SK-N-SH (cell line): ENCODE results near the gene WHRN. TPM values are rescaled to one million over a fixed set of nuclear protein-coding genes. Genes with fewer than 3 reads are reported as not detected.

ENCODE experiments used
- CTCF ChIA-PET: fragments of 300-600, 350-600 bp; formaldehyde crosslinking; extraction: SDS; loops from one replicate; lab custom pipeline; 2021; lab: Yijun Ruan, JAX
- POLR2A ChIA-PET: fragments of 350-600 bp; sonication (Branson Sonifier 250); formaldehyde crosslinking; extraction: SDS; loops from one replicate; lab custom pipeline; 2020; ENCODE audit warnings: antibody characterized with exemption, inconsistent platforms; lab: Yijun Ruan, JAX
- DNase-seq: peaks from one replicate; pipeline ENCODE4 v3.0.0; 2012
- H2AFZ ChIP-seq: fragments of 200-600 bp; sonication (generic); 2 replicates; pipeline ENCODE4 v1.8.1; 2016; ENCODE audit warnings: antibody characterized with exemption, mild to moderate bottlenecking, low read depth
- H3F3A ChIP-seq: fragments of 200-600 bp; sonication (generic); replicated peaks from 2 replicates; pipeline ENCODE3; 2016; ENCODE audit warnings: antibody characterized with exemption, mild to moderate bottlenecking; ENCODE audit not compliant: insufficient read depth
- H3K27ac ChIP-seq, 2 experiments: fragments of 200-500 bp in 1 of 2; fragments of 200-600 bp in 1 of 2; sonication (Bioruptor generic) in 1 of 2; sonication (generic), shearing (Covaris generic) in 1 of 2; 2 replicates each; pipeline versions ENCODE4 v1.5.1 to v1.6.1; 2014 to 2016; ENCODE audit warnings: low read depth in 2 of 2, inconsistent platforms in 1 of 2, low read length in 1 of 2, mild to moderate bottlenecking in 1 of 2, mixed read lengths in 1 of 2
- H3K27me3 ChIP-seq: fragments of 200-600 bp; sonication (generic), shearing (Covaris generic); 2 replicates; pipeline ENCODE4 v1.6.1; 2016; ENCODE audit warnings: mixed run types; ENCODE audit not compliant: insufficient read depth
- H3K36me3 ChIP-seq, 2 experiments: fragments of 200-500 bp in 1 of 2; fragments of 200-600 bp in 1 of 2; sonication (Bioruptor generic) in 1 of 2; sonication (generic) in 1 of 2; replicated peaks in 1 of 2; 2 replicates each; pipeline versions ENCODE3 to v1.5.1; 2014 to 2016; ENCODE audit warnings: low read length in 1 of 2, mild to moderate bottlenecking in 1 of 2; ENCODE audit not compliant: insufficient read depth in 2 of 2, control insufficient read depth in 1 of 2
- H3K4me1 ChIP-seq, 2 experiments: fragments of 200-500 bp in 1 of 2; fragments of 200-600 bp in 1 of 2; sonication (Bioruptor generic) in 1 of 2; sonication (generic), shearing (Covaris generic) in 1 of 2; 2 replicates each; pipeline versions ENCODE4 v1.5.1 to v1.6.1; 2014 to 2016; ENCODE audit warnings: low read depth in 1 of 2, low read length in 1 of 2, mixed run types in 1 of 2; ENCODE audit not compliant: insufficient read depth in 2 of 2, control insufficient read depth in 1 of 2
- H3K4me2 ChIP-seq: fragments of 200-600 bp; sonication (generic), shearing (Covaris generic); 2 replicates; pipeline ENCODE4 v1.6.1; 2017; ENCODE audit warnings: mixed run types
- H3K4me3 ChIP-seq, 2 experiments: fragments of 200-500 bp in 1 of 2; fragments of 200-600 bp in 1 of 2; sonication (Bioruptor generic) in 1 of 2; sonication (generic), shearing (Covaris generic) in 1 of 2; 2 replicates each; pipeline versions ENCODE4 v1.5.1 to v1.8.1; 2014 to 2016; ENCODE audit warnings: low read depth in 2 of 2, inconsistent platforms in 1 of 2, low read length in 1 of 2, mild to moderate bottlenecking in 1 of 2, mixed read lengths in 1 of 2, moderate library complexity in 1 of 2
- H3K79me2 ChIP-seq: fragments of 200-600 bp; sonication (generic); 2 replicates; pipeline ENCODE4 v1.8.1; 2017; ENCODE audit warnings: mild to moderate bottlenecking; ENCODE audit not compliant: insufficient read depth
- H3K9ac ChIP-seq: fragments of 200-600 bp; sonication (generic); 2 replicates; pipeline ENCODE4 v1.6.1; 2017; ENCODE audit warnings: mixed run types
- H3K9me2 ChIP-seq: fragments of 200-600 bp; sonication (generic); 2 replicates; pipeline ENCODE4 v1.6.1; 2017; ENCODE audit warnings: mixed run types
- H3K9me3 ChIP-seq: fragments of 200-600 bp; sonication (generic); 2 replicates; pipeline ENCODE4 v1.6.1; 2017; ENCODE audit warnings: mixed run types, mild to moderate bottlenecking, moderate library complexity
- H4K20me1 ChIP-seq: fragments of 200-600 bp; sonication (generic); 2 replicates; pipeline ENCODE4 v1.6.1; 2017; ENCODE audit warnings: mild to moderate bottlenecking, mixed run types; ENCODE audit not compliant: insufficient read depth
- ELF1 ChIP-seq: IDR thresholded peaks from 2 replicates; pipeline ENCODE4 v1.4.0; 2012
- FOSL2 ChIP-seq: IDR thresholded peaks from 2 replicates; pipeline ENCODE4 v1.4.0; 2012; ENCODE audit warnings: low read depth, mild to moderate bottlenecking, moderate library complexity, borderline replicate concordance
- GATA2 ChIP-seq: sonication (generic); formaldehyde crosslinking; IDR thresholded peaks from 2 replicates; pipeline ENCODE4 v1.5.0; 2020; ENCODE audit warnings: mild to moderate bottlenecking, missing genetic modification reagents
- NRF1 ChIP-seq: IDR thresholded peaks from 2 replicates; pipeline ENCODE4 v1.6.1; 2012; ENCODE audit warnings: low read depth, mild to moderate bottlenecking, low read length
- RAD21 ChIP-seq: IDR thresholded peaks from 2 replicates; pipeline ENCODE4 v1.6.1; 2012; ENCODE audit warnings: mild to moderate bottlenecking, low read length
- RCOR1 ChIP-seq: fragments of 150-350 bp; IDR thresholded peaks from 2 replicates; pipeline ENCODE4 v1.6.1; 2017; ENCODE audit warnings: antibody characterized with exemption, low read length
- TCF12 ChIP-seq: IDR thresholded peaks from 2 replicates; pipeline ENCODE4 v1.4.0; 2012
- YY1 ChIP-seq: IDR thresholded peaks from 2 replicates; pipeline ENCODE4 v1.4.0; 2012; ENCODE audit warnings: low read depth, mild to moderate bottlenecking
- WGBS: methylation state at CpG from one replicate; pipeline ENCODE4 v1.1.6; 2017; ENCODE audit warnings: low lambda C conversion rate; 5-methylcytosine and 5-hydroxymethylcytosine counted together
- polyA plus RNA-seq, 3 experiments: library from polyadenylated mRNA; depleted of rRNA; stranded (reverse); fragments of >200 nt; gene quantifications; 2 replicates each; pipeline ENCODE4 v1.2.3, GENCODE V29; 2012
- TF ChIP-seq, protein P1 (sequence below): IDR thresholded peaks from 2 replicates; pipeline ENCODE4 v1.4.0; 2012; ENCODE audit warnings: low read depth, borderline replicate concordance
- TF ChIP-seq, protein P2 (sequence below): IDR thresholded peaks from 2 replicates; pipeline ENCODE4 v1.6.1; 2012; ENCODE audit warnings: mild to moderate bottlenecking, low read depth, low read length, moderate library complexity
- TF ChIP-seq, protein P3 (sequence below): fragments of 150-350 bp; IDR thresholded peaks from 2 replicates; pipeline ENCODE4 v1.6.1; 2016; ENCODE audit warnings: mild to moderate bottlenecking, low read depth, low read length
- TF ChIP-seq, protein P4 (sequence below): IDR thresholded peaks from 2 replicates; pipeline ENCODE4; 2012
- TF ChIP-seq, protein P5 (sequence below): fragments of 200-600 bp; sonication (generic); IDR thresholded peaks from 2 replicates; pipeline ENCODE4 v1.6.1; 2017; ENCODE audit warnings: antibody characterized with exemption, mild to moderate bottlenecking, moderate library complexity

Gene WHRN
- polyA plus RNA-seq, 1 of the 3 experiments (the other 2 are of a cell fraction) = 4.6 TPM

DNA sequence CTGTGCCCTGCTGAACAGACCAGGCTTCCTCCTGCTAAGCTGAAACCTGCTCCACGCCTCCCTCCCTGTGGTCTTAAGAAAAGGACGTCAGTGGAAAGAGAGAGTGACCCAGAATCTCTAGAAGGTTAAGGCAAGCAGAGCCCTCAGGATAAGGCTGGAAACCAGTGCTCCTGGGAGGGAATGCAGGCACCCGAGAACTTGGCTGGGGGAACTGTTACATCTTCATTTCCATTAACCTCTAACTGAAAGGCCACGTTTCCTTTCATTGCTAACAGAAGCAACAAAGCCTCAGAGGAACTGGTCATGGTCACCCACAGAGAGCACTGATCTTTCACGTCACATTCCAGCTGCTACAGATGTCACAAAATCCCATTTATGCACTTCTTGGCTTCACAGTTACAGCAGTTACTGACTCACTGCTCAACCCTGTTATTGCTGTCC lies 91.4 kb downstream of the WHRN start:
- TF ChIP-seq ELF1 (no peak), YY1 (no peak)
- Histone ChIP-seq H4K20me1 (no peaks in the 10 kb centered on the region), H3K9me2 (no peaks in the 10 kb centered on the region), H3K36me3 (no peaks in the 10 kb centered on the region), H3K4me1 (no peaks in the 10 kb centered on the region), H3K79me2 (no peaks in the 10 kb centered on the region), H3K9ac (no peak overlapping the region), H3K9me3 (no peaks in the 10 kb centered on the region), H3K27me3 (no peaks in the 10 kb centered on the region), H3F3A (no peaks in the 10 kb centered on the region), H3K4me2 (no peak overlapping the region), H3K27ac (no peak overlapping the region), H2AFZ (no peak overlapping the region), H3K4me3 (no peak overlapping the region)
- ChIA-PET CTCF (interaction anchor here (0.7 to 8.9 kb wide), 4 partner anchors 9 to 240 kb away, joined by 3 to 74 read pairs (median 4); no protein-coding TSS in a partner anchor), POLR2A (no interaction called here)
- 70% methylated on average over 5 of the region's 5 CpGs for WGBS
- DNase-seq = no peak

DNA sequence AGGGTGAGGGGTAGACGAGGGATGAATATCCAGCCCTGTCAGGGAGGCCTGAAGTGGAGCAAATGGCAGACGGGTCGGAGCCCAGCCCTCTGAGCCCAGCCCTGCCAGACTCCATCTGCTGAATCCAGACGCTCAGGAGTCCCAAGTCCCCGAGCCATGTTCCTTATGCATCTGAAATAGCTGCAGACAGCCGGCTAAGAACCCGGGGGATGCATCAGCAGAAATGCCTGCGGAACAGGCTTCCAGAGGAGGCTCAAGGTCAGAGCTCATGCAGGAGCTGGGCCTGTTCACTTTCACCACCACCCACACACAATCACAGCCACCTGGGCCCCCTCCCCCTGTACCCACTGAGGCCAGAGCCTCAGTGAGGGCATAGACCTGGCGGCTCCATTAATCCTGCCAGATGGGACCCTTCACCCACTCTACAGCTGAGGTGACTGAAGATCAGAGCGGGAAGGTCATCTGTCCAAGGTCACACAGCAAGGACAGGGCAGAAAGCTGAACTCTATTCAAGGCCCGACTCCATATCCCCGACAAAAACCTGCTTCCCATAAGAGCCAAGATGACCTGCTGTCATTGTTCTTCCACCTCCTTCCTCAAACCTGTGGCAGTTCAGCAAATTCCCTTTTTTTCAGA lies 93.1 kb downstream of the WHRN start:
- ChIA-PET CTCF (interaction anchor here (8.9 kb wide), 1 partner anchor 7 kb away, joined by 74 read pairs; no protein-coding TSS in a partner anchor), POLR2A (no interaction called here)
- H3K9me3 ChIP-seq = no peaks in the 10 kb centered on the region
- no peak for DNase-seq
- no peak overlapping the region for H2AFZ ChIP-seq
- WGBS = 85% methylated on average over 8 of the region's 12 CpGs
- no peaks in the 10 kb centered on the region for H3K9me2 ChIP-seq
- no peaks in the 10 kb centered on the region for H3F3A ChIP-seq
- TF ChIP-seq, protein P1, sequence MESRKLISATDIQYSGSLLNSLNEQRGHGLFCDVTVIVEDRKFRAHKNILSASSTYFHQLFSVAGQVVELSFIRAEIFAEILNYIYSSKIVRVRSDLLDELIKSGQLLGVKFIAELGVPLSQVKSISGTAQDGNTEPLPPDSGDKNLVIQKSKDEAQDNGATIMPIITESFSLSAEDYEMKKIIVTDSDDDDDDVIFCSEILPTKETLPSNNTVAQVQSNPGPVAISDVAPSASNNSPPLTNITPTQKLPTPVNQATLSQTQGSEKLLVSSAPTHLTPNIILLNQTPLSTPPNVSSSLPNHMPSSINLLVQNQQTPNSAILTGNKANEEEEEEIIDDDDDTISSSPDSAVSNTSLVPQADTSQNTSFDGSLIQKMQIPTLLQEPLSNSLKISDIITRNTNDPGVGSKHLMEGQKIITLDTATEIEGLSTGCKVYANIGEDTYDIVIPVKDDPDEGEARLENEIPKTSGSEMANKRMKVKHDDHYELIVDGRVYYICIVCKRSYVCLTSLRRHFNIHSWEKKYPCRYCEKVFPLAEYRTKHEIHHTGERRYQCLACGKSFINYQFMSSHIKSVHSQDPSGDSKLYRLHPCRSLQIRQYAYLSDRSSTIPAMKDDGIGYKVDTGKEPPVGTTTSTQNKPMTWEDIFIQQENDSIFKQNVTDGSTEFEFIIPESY = no peak
- TF ChIP-seq GATA2 (no peak), RCOR1 (no peak), RAD21 (no peak), FOSL2 (no peak), NRF1 (no peak), TCF12 (no peak)
- TF ChIP-seq, protein P2, sequence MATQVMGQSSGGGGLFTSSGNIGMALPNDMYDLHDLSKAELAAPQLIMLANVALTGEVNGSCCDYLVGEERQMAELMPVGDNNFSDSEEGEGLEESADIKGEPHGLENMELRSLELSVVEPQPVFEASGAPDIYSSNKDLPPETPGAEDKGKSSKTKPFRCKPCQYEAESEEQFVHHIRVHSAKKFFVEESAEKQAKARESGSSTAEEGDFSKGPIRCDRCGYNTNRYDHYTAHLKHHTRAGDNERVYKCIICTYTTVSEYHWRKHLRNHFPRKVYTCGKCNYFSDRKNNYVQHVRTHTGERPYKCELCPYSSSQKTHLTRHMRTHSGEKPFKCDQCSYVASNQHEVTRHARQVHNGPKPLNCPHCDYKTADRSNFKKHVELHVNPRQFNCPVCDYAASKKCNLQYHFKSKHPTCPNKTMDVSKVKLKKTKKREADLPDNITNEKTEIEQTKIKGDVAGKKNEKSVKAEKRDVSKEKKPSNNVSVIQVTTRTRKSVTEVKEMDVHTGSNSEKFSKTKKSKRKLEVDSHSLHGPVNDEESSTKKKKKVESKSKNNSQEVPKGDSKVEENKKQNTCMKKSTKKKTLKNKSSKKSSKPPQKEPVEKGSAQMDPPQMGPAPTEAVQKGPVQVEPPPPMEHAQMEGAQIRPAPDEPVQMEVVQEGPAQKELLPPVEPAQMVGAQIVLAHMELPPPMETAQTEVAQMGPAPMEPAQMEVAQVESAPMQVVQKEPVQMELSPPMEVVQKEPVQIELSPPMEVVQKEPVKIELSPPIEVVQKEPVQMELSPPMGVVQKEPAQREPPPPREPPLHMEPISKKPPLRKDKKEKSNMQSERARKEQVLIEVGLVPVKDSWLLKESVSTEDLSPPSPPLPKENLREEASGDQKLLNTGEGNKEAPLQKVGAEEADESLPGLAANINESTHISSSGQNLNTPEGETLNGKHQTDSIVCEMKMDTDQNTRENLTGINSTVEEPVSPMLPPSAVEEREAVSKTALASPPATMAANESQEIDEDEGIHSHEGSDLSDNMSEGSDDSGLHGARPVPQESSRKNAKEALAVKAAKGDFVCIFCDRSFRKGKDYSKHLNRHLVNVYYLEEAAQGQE = no peak
- TF ChIP-seq, protein P3, sequence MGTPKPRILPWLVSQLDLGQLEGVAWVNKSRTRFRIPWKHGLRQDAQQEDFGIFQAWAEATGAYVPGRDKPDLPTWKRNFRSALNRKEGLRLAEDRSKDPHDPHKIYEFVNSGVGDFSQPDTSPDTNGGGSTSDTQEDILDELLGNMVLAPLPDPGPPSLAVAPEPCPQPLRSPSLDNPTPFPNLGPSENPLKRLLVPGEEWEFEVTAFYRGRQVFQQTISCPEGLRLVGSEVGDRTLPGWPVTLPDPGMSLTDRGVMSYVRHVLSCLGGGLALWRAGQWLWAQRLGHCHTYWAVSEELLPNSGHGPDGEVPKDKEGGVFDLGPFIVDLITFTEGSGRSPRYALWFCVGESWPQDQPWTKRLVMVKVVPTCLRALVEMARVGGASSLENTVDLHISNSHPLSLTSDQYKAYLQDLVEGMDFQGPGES = no peak
- TF ChIP-seq, protein P4, sequence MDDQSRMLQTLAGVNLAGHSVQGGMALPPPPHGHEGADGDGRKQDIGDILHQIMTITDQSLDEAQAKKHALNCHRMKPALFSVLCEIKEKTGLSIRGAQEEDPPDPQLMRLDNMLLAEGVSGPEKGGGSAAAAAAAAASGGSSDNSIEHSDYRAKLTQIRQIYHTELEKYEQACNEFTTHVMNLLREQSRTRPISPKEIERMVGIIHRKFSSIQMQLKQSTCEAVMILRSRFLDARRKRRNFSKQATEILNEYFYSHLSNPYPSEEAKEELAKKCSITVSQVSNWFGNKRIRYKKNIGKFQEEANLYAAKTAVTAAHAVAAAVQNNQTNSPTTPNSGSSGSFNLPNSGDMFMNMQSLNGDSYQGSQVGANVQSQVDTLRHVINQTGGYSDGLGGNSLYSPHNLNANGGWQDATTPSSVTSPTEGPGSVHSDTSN = no peak
- TF ChIP-seq, protein P5, sequence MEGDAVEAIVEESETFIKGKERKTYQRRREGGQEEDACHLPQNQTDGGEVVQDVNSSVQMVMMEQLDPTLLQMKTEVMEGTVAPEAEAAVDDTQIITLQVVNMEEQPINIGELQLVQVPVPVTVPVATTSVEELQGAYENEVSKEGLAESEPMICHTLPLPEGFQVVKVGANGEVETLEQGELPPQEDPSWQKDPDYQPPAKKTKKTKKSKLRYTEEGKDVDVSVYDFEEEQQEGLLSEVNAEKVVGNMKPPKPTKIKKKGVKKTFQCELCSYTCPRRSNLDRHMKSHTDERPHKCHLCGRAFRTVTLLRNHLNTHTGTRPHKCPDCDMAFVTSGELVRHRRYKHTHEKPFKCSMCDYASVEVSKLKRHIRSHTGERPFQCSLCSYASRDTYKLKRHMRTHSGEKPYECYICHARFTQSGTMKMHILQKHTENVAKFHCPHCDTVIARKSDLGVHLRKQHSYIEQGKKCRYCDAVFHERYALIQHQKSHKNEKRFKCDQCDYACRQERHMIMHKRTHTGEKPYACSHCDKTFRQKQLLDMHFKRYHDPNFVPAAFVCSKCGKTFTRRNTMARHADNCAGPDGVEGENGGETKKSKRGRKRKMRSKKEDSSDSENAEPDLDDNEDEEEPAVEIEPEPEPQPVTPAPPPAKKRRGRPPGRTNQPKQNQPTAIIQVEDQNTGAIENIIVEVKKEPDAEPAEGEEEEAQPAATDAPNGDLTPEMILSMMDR = no peak
- no peaks in the 10 kb centered on the region for H3K27me3 ChIP-seq
- no peaks in the 10 kb centered on the region for H3K36me3 ChIP-seq
- no peak overlapping the region for H3K4me2 ChIP-seq
- H3K79me2 ChIP-seq = no peaks in the 10 kb centered on the region
- no peak overlapping the region for H3K27ac ChIP-seq
- H3K4me1 ChIP-seq = no peaks in the 10 kb centered on the region
- no peak overlapping the region for H3K9ac ChIP-seq
- H3K4me3 ChIP-seq = no peak overlapping the region
- no peaks in the 10 kb centered on the region for H4K20me1 ChIP-seq
